GM12892 (cell line): ENCODE measurements around the gene GIGYF2.

Experiments
- DNase-seq: peaks from one replicate; pipeline ENCODE4 v3.0.0; 2011; ENCODE audit not compliant: insufficient read length
- FAIRE-seq: peaks from 2 replicates; lab custom pipeline; 2011; peaks lifted over from hg19 to GRCh38; lab: Jason Lieb, UNC
- POLR2A ChIP-seq: IDR thresholded peaks from 2 replicates; pipeline ENCODE4 v1.6.1; 2011; ENCODE audit warnings: low read depth, low read length, control low read depth
- POLR2AphosphoS5 ChIP-seq: IDR thresholded peaks from 2 replicates; pipeline ENCODE4 v1.6.1; 2011; ENCODE audit warnings: low read depth, low read length, control low read depth
- TAF1 ChIP-seq: IDR thresholded peaks from 2 replicates; pipeline ENCODE4 v1.6.1; 2011; ENCODE audit warnings: low read depth, mild to moderate bottlenecking, control low read depth, low read length, borderline replicate concordance

The GIGYF2 gene

DNA sequence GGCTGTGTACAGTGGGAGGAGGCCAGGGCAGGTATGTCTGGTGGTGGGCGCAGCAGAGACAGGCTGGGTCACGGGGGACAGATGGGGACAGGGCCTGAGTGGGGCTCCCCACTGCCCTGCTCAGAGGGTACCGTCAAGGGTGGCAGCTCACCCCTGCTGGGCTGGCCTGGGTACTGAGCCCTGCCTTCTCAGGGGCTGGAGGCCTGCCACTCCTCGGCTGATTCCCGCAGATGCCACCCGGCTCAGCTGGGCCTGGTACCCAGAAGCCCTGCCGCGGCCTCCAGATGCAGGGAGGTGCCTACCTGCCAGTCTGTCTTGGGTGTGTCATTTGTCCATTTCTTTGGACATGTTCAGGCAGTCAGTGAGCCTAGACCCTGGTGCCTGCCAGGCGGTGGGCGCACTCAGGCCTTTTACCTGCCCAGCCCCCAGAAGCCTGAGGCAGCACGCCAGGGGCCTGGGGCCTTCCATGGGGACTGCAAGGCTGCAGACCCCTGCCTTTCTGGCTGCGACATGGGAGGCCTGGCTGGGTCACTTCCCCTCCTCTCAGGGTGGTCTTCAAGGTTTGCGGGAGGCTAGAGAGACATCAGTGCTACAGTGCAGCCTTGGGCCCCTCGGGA, 176.3 kb downstream of the GIGYF2 start:
- DNase-seq (no peak), FAIRE-seq (no peak)
- TF ChIP-seq TAF1: no peak
- no peak for TF ChIP-seq POLR2AphosphoS5
- no peak for TF ChIP-seq POLR2A

DNA sequence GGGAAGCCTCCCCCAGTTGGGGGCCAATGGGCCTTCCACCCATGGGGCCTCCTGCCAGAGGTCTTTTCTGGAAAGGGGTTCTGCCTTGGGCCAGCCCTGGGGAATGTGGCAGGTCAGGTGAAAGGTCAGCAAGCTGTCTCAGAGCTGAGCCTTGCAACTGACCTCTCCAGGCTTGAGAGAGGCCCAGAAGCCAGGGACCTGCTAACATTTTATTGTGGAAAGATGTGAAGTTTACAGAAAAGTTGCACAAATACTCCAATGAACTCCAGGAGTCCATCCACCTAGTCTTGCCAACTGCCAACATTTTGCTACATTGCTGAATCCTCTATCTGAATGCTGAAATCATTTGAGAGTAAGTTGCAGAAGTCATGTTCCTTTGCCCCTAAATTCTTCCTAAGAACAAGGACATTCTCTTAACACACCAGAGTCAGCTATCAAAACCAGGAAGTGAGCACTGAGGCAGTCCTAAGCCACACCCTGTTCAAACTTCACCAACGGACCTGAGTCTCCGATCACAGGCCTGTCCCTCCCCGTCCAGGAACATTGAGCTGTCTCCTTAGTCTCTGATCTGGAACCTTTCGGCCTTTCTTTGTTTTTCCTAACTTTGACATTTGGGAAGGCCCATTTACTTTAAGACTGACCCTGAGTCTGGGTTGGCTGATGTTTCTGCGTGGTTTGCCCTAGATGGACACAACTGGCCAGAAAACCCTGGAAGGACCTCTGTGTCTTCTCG, 176.9 kb downstream of the GIGYF2 start:
- no peak for FAIRE-seq
- DNase-seq: no peak
- TF ChIP-seq POLR2AphosphoS5: no peak
- no peak for TF ChIP-seq TAF1
- TF ChIP-seq POLR2A: no peak

DNA sequence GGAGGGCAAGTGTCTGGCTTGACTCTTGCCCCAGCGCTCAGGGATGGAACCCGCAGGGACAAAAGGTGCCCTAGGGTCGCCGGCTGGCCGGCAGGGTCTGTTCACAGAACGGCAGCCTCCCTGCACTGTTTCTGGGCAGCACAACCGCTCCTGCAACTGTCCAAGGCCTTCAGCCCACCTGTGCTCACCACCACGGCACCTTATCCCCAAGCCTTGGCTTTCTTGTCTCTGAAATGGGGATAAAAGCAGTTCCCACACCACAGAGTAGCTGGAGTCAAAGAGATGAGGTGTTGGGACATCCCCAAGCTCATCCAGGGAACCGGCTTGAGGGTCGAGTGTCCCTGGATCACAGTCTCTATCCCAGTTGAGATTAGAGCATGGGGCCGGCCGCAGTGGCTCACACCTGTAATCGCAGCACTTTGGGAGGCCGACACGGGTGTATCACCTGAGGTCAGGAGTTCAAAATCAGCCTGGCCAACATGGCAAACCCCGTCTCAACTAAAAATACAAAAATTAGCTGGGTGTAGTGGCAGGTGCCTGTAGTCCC, 177.6 kb downstream of the GIGYF2 start:
- no peak for FAIRE-seq
- DNase-seq: no peak
- TF ChIP-seq POLR2AphosphoS5: no peak
- TF ChIP-seq TAF1: no peak
- TF ChIP-seq POLR2A: no peak

DNA sequence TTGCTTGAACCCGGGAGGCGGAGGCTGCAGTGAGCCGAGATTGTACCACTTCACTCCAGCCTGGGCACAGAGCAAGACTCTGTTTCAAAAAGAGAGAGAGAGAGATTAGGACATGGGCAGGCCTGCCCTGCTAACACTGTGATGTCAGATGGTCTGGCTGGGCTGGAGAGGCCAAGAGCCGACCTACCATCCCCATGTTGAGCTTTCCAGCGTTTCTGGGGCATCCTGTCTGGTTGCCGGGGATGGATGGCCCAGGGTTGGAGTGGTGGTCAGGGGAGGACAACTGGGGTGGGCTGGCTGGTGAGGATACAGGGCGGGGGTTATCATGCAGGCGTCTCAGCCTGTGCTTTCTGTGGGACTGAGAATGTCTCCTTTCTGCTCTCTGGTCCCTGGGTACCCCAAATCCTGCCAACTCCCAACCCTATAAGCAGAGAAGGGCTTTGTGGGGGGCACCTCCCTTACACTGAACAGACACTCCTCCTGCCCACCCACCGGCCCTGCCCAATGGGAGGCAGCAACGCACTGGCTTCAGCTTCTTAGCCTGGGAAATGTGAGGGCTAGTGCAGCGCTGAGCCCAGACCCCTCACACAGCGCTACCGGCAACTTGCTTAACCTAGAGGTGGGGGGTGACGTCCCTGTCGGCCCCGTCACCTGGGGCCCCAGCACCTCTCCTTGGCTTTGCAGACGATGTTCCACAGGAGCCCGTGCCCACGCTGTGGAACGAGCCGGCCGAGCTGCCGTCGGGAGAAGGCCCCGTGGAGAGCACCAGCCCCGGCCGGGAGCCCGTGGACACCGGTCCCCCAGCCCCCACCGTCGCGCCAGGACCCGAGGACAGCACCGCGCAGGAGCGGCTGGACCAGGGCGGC, 178.4 kb downstream of the GIGYF2 start:
- FAIRE-seq: no peak
- no peak for TF ChIP-seq POLR2AphosphoS5
- no peak for TF ChIP-seq POLR2A
- TF ChIP-seq TAF1: no peak
- no peak for DNase-seq

DNA sequence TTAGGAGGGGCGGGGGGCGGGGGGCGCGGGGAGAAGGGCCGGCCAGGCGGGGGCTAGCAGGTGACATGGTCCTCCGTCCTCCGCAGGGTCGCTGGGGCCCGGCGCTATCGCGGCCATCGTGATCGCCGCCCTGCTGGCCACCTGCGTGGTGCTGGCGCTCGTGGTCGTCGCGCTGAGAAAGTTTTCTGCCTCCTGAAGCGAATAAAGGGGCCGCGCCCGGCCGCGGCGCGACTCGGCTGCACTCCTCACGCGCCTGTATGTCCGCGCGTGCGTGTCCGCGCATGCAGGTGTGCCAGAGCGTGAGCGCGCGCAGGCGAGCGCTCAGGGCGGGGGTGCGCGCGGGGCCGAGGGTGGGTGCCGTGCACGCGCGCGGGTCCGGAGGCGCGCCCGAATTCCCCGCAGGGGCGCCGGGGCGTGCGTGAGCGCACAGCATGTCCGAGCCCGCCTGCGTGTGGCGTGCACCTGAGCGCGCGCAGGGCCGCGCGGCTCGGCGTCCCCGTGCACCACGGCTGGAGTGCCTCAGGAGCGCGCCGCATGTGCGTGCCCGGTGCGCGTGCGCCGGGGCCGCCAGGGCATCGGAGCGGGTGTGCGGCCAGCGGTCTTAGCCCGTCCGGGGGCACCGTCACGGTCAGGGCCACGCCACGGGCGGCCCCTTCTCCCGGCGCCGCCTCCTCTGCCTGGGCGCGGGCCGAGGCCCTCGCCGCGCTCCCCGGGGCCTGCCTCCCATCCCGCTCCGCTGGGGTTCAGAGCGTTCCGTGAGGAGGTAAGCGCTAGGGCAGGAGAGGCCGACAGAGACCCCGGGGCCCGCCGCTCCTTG, 179.2 kb downstream of the GIGYF2 start:
- FAIRE-seq (no peak), DNase-seq (peak; percentile 52)
- TF ChIP-seq TAF1: no peak
- no peak for TF ChIP-seq POLR2AphosphoS5
- TF ChIP-seq POLR2A: no peak

DNA sequence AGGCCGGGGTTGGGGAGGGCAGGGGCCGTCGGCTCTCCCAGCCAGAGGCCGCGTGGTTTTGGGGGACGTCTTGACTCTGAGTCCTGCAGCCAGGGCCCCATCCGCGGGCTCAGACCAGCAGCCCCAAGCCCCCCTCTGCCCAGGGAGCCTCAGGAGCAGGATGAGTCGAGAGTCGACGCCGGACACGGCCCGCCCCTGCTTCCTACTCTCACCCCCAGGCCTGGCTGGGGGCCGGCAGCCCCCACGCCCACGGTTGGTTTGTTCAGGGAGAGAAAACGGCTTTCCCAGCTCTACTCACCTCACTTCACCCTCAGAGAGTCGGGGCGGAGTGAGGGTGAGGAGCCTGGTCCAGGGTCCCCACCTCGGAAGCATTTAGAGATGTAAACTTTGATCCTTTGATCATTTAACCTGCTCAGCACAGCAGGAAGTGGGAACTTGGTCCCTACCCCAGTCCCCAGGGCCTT, 179.9 kb downstream of the GIGYF2 start:
- DNase-seq (no peak), FAIRE-seq (no peak)

DNA sequence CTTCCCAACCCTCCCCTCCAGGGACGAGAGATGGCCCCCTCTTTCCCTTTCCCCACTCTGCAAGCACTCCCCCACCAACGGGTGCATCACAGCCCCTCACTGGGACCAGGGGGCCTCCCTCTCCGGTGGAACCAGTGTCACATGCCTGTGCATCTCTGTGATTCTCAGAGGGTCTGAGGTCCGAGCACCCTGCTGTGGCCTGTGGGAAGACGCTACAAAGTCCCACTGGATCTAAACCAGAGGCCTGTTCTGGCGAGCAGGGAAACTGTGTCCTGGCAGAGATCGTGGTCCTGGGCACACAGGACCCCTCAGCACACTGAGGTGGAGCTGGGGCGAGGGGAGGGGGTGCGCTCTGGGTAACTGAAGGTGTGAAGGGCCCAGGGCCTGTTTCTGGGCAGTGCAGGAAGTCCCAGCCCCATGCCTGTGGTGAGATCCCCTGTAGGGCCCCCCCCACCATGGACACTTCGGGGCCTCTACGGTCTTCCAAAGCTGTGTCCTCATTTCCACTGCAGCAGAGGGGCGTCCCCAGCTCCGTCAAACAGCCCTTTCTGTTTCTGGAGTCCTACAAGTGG, 180.9 kb downstream of the GIGYF2 start:
- DNase-seq: peak; percentile 13
- FAIRE-seq: no peak
- TF ChIP-seq POLR2A: no peak
- no peak for TF ChIP-seq POLR2AphosphoS5
- no peak for TF ChIP-seq TAF1

More for the DNA sequence above, 179.9 kb downstream of the GIGYF2 start:
- TF ChIP-seq TAF1 (no peak), POLR2A (no peak), POLR2AphosphoS5 (no peak)

DNA sequence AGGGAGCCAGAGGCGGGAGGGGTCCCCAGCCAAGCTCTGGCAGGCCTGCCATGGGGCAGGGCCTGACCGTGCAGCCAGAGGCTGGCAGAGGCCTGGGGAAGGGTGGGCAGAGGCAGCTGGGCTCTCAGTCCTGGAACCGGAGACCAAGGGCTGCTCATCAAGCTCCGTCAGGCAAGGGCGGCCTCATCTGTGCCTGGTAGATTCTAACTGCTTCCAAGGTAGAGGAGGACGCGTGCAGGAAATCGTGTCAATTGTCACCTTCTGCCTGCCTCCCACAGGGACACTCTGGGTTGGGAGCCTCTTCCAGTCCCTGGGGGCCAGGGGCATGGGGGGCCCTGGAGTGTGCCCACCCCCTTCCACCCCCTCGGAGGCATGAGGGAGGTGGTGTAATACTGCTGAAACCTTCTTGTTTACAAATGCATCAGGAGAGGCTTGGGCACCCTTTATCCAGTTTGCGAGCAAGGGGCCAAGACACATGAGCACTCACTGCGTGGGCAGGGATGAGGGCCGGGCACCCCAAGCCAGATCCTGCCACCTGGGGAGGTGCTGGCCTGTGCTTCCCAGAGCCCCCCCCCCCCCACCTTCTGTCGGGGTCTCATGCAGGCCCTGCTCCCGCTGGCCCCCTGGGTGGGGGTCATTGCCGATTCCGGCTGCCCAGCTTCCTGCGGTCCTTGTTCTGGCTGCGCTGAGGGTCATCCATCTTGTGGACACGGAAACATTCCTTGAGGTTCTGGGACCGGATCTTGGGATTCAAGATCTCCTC, 181.9 kb downstream of the GIGYF2 start:
- DNase-seq: peak; percentile 13
- TF ChIP-seq POLR2AphosphoS5 (no peak), POLR2A (no peak), TAF1 (no peak)
- FAIRE-seq: no peak

DNA sequence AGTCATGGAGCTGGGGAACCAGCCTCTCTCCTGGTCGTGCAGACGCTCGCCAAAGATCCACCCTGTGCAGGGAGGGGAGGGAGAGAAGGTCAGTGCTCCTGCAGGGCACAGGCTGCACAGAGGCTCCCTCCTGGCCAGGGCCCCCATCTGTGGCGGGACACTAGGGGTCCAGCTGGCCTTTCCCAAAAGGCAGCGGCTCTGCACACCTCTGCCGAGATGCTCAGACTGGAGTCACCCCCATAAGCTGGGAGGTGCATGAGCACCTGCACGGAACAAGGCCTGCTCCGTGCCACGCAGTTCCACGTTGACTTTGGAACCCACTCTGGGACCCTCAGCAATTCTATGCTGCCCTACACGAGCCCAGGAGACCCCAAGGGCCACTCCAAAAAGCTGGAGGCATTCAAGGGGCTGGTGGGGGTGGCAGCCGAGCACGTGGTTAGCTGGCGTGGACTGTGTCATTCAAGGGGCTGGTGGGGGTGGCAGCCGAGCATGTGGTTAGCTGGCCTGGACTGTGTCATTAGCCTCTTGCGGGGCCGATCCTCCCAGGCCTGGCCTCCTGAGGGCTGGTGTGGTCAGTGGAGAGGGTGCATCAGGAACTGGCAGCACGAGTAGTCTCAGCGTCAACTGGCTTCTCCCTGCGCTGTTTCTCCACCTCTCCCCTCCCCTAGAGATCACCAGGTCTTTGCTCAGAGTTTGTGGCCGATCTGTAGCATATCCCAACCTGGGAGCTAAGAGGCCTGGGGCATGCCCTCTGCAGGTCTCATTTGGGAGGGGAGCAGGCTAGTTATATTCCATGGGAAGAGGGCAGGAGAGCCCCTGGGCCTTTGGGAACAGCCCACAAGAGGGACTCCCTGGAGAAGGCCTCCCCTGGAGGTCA, 182.7 kb downstream of the GIGYF2 start:
- no peak for FAIRE-seq
- DNase-seq: no peak
- TF ChIP-seq TAF1 (no peak), POLR2A (no peak), POLR2AphosphoS5 (no peak)
